HL-60 (cell line): ENCODE results near the gene HUWE1.

Experiments used
- REST ChIP-seq: IDR thresholded peaks from 2 replicates; pipeline ENCODE4 v1.6.1; 2012; ENCODE audit warnings: low read depth; ENCODE audit not compliant: insufficient replicate concordance
- TF ChIP-seq, protein P1 (sequence below): IDR thresholded peaks from one replicate; pipeline ENCODE4 v1.5.1; 2011; ENCODE audit warnings: low read length, control low read depth, inconsistent platforms; ENCODE audit not compliant: insufficient read depth

GRCh38 chrX:53642337-53642736, 44.2 kb downstream of the HUWE1 start:
- TF ChIP-seq, protein P1, sequence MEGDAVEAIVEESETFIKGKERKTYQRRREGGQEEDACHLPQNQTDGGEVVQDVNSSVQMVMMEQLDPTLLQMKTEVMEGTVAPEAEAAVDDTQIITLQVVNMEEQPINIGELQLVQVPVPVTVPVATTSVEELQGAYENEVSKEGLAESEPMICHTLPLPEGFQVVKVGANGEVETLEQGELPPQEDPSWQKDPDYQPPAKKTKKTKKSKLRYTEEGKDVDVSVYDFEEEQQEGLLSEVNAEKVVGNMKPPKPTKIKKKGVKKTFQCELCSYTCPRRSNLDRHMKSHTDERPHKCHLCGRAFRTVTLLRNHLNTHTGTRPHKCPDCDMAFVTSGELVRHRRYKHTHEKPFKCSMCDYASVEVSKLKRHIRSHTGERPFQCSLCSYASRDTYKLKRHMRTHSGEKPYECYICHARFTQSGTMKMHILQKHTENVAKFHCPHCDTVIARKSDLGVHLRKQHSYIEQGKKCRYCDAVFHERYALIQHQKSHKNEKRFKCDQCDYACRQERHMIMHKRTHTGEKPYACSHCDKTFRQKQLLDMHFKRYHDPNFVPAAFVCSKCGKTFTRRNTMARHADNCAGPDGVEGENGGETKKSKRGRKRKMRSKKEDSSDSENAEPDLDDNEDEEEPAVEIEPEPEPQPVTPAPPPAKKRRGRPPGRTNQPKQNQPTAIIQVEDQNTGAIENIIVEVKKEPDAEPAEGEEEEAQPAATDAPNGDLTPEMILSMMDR, result no peak
- no peak for TF ChIP-seq REST
